Measurements from ENCODE around the gene MPP2. TPM values are rescaled to one million over a fixed set of nuclear protein-coding genes. Genes with fewer than 3 reads are reported as not detected.
A peak's percentile ranks its signal among the peaks of the same experiment; 100 is the strongest.

MPP2 gene
- total and polyA plus RNA-seq, 2 of the 13 experiments (the other 11 are each of a cell fraction or from before 2014, with no cell fraction given) = 0.20 to 1.7 TPM

DNA sequence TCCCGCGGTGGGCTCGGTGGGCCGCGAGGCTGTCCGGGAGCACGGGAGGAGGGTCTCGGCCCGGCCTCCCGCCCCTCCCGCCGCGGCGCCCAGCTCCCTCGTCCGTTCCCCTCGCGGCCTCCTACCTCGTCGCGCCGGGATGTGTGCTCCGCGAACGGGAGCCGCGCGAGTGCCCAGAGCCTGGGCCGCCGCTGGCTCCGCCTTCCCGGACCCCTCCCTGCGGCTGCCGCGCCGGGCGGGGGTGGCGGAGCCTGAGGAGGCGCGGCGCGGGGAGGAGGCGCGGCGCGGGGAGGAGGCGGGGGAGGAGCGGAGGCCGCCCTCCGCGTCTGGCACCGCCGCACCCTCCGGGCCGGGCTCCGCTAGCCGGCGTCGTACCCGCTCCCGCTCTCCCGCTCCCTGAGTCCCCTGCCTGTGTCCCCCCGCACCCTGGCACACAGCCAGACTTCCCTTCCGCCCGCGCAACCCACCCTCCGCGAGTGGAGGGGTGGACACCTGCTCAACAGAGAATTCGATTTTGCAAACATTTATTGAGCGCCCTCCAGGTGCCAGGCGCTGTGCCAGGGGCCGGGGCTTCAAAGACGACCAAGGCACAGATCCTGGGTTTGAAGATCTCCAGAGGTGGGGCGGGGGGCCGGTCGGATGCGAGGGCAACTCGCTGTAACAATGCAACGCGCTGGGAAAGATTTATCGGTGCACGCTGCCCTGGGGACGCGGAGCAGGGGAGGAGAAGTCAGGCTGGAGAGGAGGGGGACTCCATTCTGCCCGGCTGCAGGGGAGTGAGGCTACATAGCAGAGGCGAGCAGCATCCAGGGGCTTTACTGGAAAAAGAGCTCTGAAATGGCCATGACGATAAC is 74.1 kb downstream of the MPP2 start, which contains the start of gene MPP3 (continued):
- TF ChIP-seq HES4 (CRISPR knock-in tag; IDR thresholded peaks at IDR 0.05; ENCODE audit: borderline replicate concordance) (no peak), PRDM15 (CRISPR knock-in tag; IDR thresholded peaks at IDR 0.05) (no peak), ATF6 (CRISPR knock-in tag; conservative IDR thresholded peaks at IDR 0.05) (no peak), ZNF432 (CRISPR knock-in tag; IDR thresholded peaks at IDR 0.05; ENCODE audit: borderline replicate concordance) (no peak), RCOR2 (CRISPR knock-in tag; IDR thresholded peaks at IDR 0.05) (no peak), KDM5B (CRISPR knock-in tag; IDR thresholded peaks at IDR 0.05; ENCODE audit: borderline replicate concordance) (no peak; the same call in 1 of the 2 replicates), TCF12 (IDR thresholded peaks at IDR 0.05) (no peak), TCF12 (CRISPR knock-in tag; IDR thresholded peaks at IDR 0.05) (0 out of 2 replicates have a peak, but pooled peaks have one; percentile 49), ZSCAN9 (CRISPR knock-in tag; IDR thresholded peaks at IDR 0.05; ENCODE audit: borderline replicate concordance) (no peak), RAD21 (CRISPR knock-in tag; IDR thresholded peaks at IDR 0.05) (no peak), SP2 (CRISPR knock-in tag; IDR thresholded peaks at IDR 0.05) (no peak), ZNF282 (IDR thresholded peaks at IDR 0.05; ENCODE audit: partially characterized antibody) (no peak), FOXO1 (CRISPR knock-in tag; IDR thresholded peaks at IDR 0.05) (no peak), ZEB1 (IDR thresholded peaks at IDR 0.05; ENCODE audit: insufficient replicate concordance, low read depth) (no peak), HNRNPL (IDR thresholded peaks at IDR 0.05; ENCODE audit: low read depth, low read length) (peak; percentile 87), ZBTB26 (CRISPR knock-in tag; IDR thresholded peaks at IDR 0.05; ENCODE audit: borderline replicate concordance) (no peak), ZBTB3 (CRISPR knock-in tag; IDR thresholded peaks at IDR 0.05; ENCODE audit: borderline replicate concordance, low read depth) (no peak), ZBTB34 (CRISPR knock-in tag; IDR thresholded peaks at IDR 0.05) (no peak)
- TF ChIP-seq, protein P1, sequence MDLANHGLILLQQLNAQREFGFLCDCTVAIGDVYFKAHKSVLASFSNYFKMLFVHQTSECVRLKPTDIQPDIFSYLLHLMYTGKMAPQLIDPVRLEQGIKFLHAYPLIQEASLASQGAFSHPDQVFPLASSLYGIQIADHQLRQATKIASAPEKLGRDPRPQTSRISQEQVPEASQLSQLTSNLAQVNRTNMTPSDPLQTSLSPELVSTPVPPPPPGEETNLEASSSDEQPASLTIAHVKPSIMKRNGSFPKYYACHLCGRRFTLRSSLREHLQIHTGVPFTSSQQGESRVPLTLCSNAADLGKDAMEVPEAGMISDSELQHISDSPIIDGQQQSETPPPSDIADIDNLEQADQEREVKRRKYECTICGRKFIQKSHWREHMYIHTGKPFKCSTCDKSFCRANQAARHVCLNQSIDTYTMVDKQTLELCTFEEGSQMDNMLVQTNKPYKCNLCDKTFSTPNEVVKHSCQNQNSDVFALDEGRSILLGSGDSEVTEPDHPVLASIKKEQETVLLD (CRISPR knock-in tag; IDR thresholded peaks at IDR 0.05; ENCODE audit: low read depth) = 0 out of 2 replicates have a peak, but pooled peaks have one; percentile 52

Data from HepG2 (cell line).